HG02973 (cell line): ENCODE measurements around the gene OR8B4.
A peak's percentile ranks its signal among the peaks of the same experiment; 100 is the strongest.
"Not testable (repeated sequence)": the region's sequence is repeated elsewhere in the genome, so short reads cannot be mapped to it uniquely, and the experiment has no call there.

Source experiments
- ATAC-seq: cut with Tn5 transposase; IDR thresholded peaks from one replicate; pipeline ENCODE4 v1.9.1; 2021; ENCODE audit warnings: moderate library complexity; ENCODE audit not compliant: unreplicated experiment

Gene OR8B4

GRCh38 chr11:124424384-124424921 lies at the start of gene OR8B4:
OR8B4 (minus strand) TSS chr11:124424871; CDS start chr11:124424871, 0 bp downstream.
- no peak for ATAC-seq

- no peak for ATAC-seq
These were observed 49.4 kb upstream of the OR8B4 start for GRCh38 chr11:124474079-124474478.

GRCh38 chr11:124473476-124473875 lies 48.8 kb upstream of the OR8B4 start:
- no peak for ATAC-seq

GRCh38 chr11:124470561-124471227 lies 46.0 kb upstream of the OR8B4 start:
- no peak for ATAC-seq

GRCh38 chr11:124467381-124467927 lies 42.8 kb upstream of the OR8B4 start:
- no peak for ATAC-seq

GRCh38 chr11:124465368-124465767 lies 40.7 kb upstream of the OR8B4 start:
- ATAC-seq: no peak

GRCh38 chr11:124463990-124464389 lies 39.3 kb upstream of the OR8B4 start:
- ATAC-seq: no peak

GRCh38 chr11:124463324-124463723 lies 38.7 kb upstream of the OR8B4 start:
- ATAC-seq: no peak

GRCh38 chr11:124460459-124460858 lies 35.8 kb upstream of the OR8B4 start:
- ATAC-seq: no peak

- ATAC-seq: not testable (repeated sequence)
These were observed 34.7 kb upstream of the OR8B4 start for GRCh38 chr11:124459379-124459778.

GRCh38 chr11:124454552-124454951 lies 29.9 kb upstream of the OR8B4 start:
- no peak for ATAC-seq

- ATAC-seq: no peak
These were observed 22.2 kb upstream of the OR8B4 start for GRCh38 chr11:124446916-124447315.

GRCh38 chr11:124445646-124446150 lies 21.0 kb upstream of the OR8B4 start, which contains the start of gene OR8B8:
OR8B8 (minus strand) TSS chr11:124445696; CDS start chr11:124441085, 4,611 bp downstream.
- ATAC-seq: no peak

GRCh38 chr11:124442847-124443246 lies 18.2 kb upstream of the OR8B4 start:
- no peak for ATAC-seq

GRCh38 chr11:124442442-124442841 lies 17.8 kb upstream of the OR8B4 start:
- ATAC-seq: no peak

GRCh38 chr11:124441519-124441918 lies 16.8 kb upstream of the OR8B4 start:
- no peak for ATAC-seq

- no peak for ATAC-seq
These were observed 16.4 kb upstream of the OR8B4 start for GRCh38 chr11:124441081-124441480.

- no peak for ATAC-seq
These were observed 15.9 kb upstream of the OR8B4 start for GRCh38 chr11:124440608-124441007.

GRCh38 chr11:124434699-124435098 lies 10.0 kb upstream of the OR8B4 start:
- no peak for ATAC-seq

GRCh38 chr11:124429599-124429998 lies 4.9 kb upstream of the OR8B4 start:
- no peak for ATAC-seq

- no peak for ATAC-seq
These were observed 3.6 kb downstream of the OR8B4 start for GRCh38 chr11:124421043-124421442.

- ATAC-seq: peak; percentile 51
These were observed 9.2 kb downstream of the OR8B4 start for GRCh38 chr11:124415356-124415923.
